Ascending aorta (tissue), 2 donors: ENCODE measurements around the gene FGGY. TPM values are rescaled to one million over a fixed set of nuclear protein-coding genes. Genes with fewer than 3 reads are reported as not detected.

ENCODE experiments used
- DNase-seq, 2 donors: peaks; one replicate each; pipeline ENCODE4 v3.0.0-alpha.2; 2019; ENCODE audit warnings: low spot score in 2 of 2
- H3K27ac ChIP-seq, 2 donors: fragments of 200-600 bp; sonication (generic); one replicate each; pipeline ENCODE4 v1.5.1; 2016 to 2017; ENCODE audit warnings: mild to moderate bottlenecking in 1 of 2
- H3K27me3 ChIP-seq: fragments of 200-600 bp; sonication (generic); one replicate; pipeline ENCODE4 v1.5.1; 2017
- H3K36me3 ChIP-seq, 2 donors: fragments of 200-600 bp; sonication (generic); one replicate each; pipeline ENCODE4 v1.5.1; 2016
- H3K4me1 ChIP-seq, 2 donors: fragments of 200-600 bp; sonication (generic); one replicate each; pipeline ENCODE4 v1.5.1; 2016 to 2017; ENCODE audit warnings: mild to moderate bottlenecking in 1 of 2
- H3K4me3 ChIP-seq, 2 donors: fragments of 200-600 bp; sonication (generic); one replicate each; pipeline ENCODE4 v1.5.1; 2016 to 2017; ENCODE audit warnings: mild to moderate bottlenecking in 1 of 2
- H3K9me3 ChIP-seq, 2 donors: fragments of 200-600 bp; sonication (generic); one replicate each; pipeline ENCODE4 v1.5.1; 2016
- CTCF ChIP-seq, 3 experiments: fragments of 200-600 bp in 2 of 3; fragments of 450-650 bp in 1 of 3; sonication (generic) in 2 of 3; IDR thresholded peaks; one replicate each; pipeline ENCODE4 v1.5.1; 2016 to 2019; ENCODE audit warnings: antibody characterized with exemption in 3 of 3, mild to moderate bottlenecking in 1 of 3, moderate library complexity in 1 of 3
- intact Hi-C: fragments of 100-400 bp; cut with DNase I; formaldehyde crosslinking; loops from one replicate; pipeline ENCODE4 v1.15.1; 2023
- total RNA-seq: library from RNA; depleted of rRNA; stranded (reverse); fragments of >200 nt; gene quantifications from one replicate; pipeline ENCODE4 v1.1.0, GENCODE V29; 2016

The FGGY gene
- total RNA-seq, 1 donor from 2014 or later, result 7.0 TPM

GRCh38 chr1:59693406-59693805 is 396.5 kb downstream of the FGGY start:
- no peak overlapping the region for H3K27ac ChIP-seq
- H3K4me3 ChIP-seq, result no peak overlapping the region
- H3K9me3 ChIP-seq, result no peaks in the 10 kb centered on the region
- no peak for DNase-seq
- no peaks in the 10 kb centered on the region for H3K27me3 ChIP-seq
- no peaks in the 10 kb centered on the region for H3K36me3 ChIP-seq
- H3K4me1 ChIP-seq, result peaks cover under 1 to 4% of the 10 kb centered on the region in 2 donors
- intact Hi-C loops, result no loop called here
- TF ChIP-seq CTCF (IDR thresholded peaks at IDR 0.05), result no peak

GRCh38 chr1:59695252-59695651 is 398.4 kb downstream of the FGGY start:
- Histone ChIP-seq H3K27ac (no peak overlapping the region), H3K9me3 (no peaks in the 10 kb centered on the region), H3K27me3 (no peaks in the 10 kb centered on the region), H3K4me3 (no peak overlapping the region), H3K4me1 (peaks cover 3 to 7% of the 10 kb centered on the region in 2 donors), H3K36me3 (no peaks in the 10 kb centered on the region)
- TF ChIP-seq CTCF (IDR thresholded peaks at IDR 0.05), result no peak
- DNase-seq, result no peak
- intact Hi-C loops, result no loop called here

- intact Hi-C loops, result no loop called here
- no peak overlapping the region for H3K4me3 ChIP-seq
- TF ChIP-seq CTCF (IDR thresholded peaks at IDR 0.05), result no peak
- peaks cover 3 to 7% of the 10 kb centered on the region in 2 donors for H3K4me1 ChIP-seq
- no peak for DNase-seq
- H3K27ac ChIP-seq, result peak overlapping the region in 1 of 2 donors; percentile 4
- no peaks in the 10 kb centered on the region for H3K9me3 ChIP-seq
- H3K36me3 ChIP-seq, result no peaks in the 10 kb centered on the region
- no peaks in the 10 kb centered on the region for H3K27me3 ChIP-seq
Observed at GRCh38 chr1:59696421-59697115, 399.7 kb downstream of the FGGY start.

GRCh38 chr1:59697150-59697800 is 400.4 kb downstream of the FGGY start:
- Histone ChIP-seq H3K9me3 (no peaks in the 10 kb centered on the region), H3K27me3 (no peaks in the 10 kb centered on the region), H3K4me1 (peaks cover 3 to 7% of the 10 kb centered on the region in 2 donors), H3K4me3 (no peak overlapping the region), H3K36me3 (no peaks in the 10 kb centered on the region), H3K27ac (peak overlapping the region in 1 of 2 donors; percentile 4)
- no peak for TF ChIP-seq CTCF (IDR thresholded peaks at IDR 0.05)
- intact Hi-C loops, result no loop called here
- no peak for DNase-seq

- Histone ChIP-seq H3K4me3 (peak overlapping the region in 1 of 2 donors; percentile 23), H3K9me3 (no peaks in the 10 kb centered on the region), H3K36me3 (no peaks in the 10 kb centered on the region), H3K27ac (peak overlapping the region in 1 of 2 donors; percentile 38), H3K27me3 (no peaks in the 10 kb centered on the region), H3K4me1 (peaks cover 3 to 11% of the 10 kb centered on the region in 2 donors)
- intact Hi-C loops, result loop anchor here (2.0 kb wide), 2 partner anchors 914 to 958 kb away; partner anchors contain the start of gene JUN
- no peak for DNase-seq
- no peak for TF ChIP-seq CTCF (IDR thresholded peaks at IDR 0.05)
Observed at GRCh38 chr1:59698386-59698785, 401.5 kb downstream of the FGGY start.
